Erythroblast (primary cell): ENCODE data around the gene SENP8.
"Not testable (repeated sequence)": the region's sequence is repeated elsewhere in the genome, so short reads cannot be mapped to it uniquely, and the experiment has no call there.

ENCODE experiments used
- DNase-seq, 2 experiments: peaks; one replicate each; lab custom pipeline; 2025; lab: John Stamatoyannopoulos, UW
- GATA1 ChIP-seq: IDR thresholded peaks from 2 replicates; pipeline ENCODE4 v1.6.1; 2011; ENCODE audit warnings: low read depth, mild to moderate bottlenecking, control low read depth, low read length, moderate library complexity
- POLR2A ChIP-seq: IDR thresholded peaks from 2 replicates; pipeline ENCODE4 v1.6.1; 2011; ENCODE audit warnings: mild to moderate bottlenecking, low read length

SENP8 gene

DNA sequence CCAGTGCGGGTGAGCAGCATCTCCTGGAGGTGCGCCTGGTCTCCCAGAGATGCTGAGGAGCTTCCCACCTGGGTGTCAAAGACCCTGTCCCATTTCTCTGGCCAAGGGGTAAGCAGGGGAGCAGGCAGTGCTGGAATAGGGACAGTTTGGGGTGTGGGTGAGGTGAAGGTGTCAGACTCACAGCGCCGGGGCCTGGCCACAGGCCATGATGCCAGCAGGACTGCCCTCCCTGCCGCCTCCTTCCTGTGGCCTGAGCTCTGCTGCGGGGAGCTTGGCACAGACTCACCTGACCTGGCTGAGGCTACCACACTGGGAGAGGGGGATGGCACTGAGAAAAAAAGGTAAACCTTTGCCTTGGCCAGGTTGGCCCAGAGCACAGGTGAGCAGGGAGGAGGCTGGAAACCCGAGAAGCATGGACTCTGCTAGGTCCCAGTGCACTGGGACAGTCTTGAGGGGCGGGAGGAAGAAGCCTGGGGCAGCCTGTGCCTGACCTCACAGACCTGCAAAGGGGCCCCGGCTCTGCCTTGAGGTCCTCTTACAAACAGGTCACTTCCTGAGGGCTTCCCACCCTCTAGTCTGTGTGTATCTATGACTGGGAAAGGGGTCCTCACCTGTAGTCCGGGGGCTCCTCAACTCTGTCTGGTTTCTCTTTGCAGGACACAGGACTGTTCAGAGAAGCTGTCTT lies 51.2 kb downstream of the SENP8 start:
- no peak for TF ChIP-seq GATA1
- TF ChIP-seq POLR2A = no peak
- DNase-seq = no peak

DNA sequence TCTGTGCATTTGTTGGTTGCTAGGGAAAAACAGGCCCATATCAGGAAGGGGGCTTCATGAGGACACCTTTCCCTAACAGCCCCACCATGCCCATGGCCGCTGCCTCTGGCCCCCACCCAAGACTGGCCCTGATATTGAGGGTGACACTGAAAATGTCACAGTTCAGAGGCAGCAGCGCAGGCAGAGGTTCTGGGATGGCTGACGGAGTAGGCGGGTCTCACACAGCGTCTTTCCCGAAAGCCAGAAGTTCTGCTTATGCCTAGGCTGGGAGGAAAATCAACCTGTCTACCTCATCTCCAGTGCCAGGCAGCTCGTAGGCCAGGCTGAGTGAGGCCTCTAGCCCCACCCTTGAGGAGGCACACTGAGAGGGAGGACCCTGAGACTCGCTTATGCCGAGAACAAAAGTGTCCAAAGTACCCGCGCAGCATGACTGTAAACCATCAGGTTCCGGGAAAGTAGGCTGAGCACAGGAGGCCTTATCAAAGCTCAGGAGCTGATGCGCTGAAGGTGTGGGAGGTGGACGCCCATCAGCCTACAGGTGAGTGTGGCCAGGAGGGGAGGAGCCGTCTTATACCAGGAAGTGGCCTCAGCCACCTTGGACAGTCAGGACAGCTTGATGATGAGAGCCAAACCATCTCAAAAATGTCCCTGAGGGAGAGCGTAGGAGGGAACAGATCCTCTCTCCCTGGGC lies 51.9 kb downstream of the SENP8 start:
- DNase-seq = no peak
- TF ChIP-seq GATA1 (no peak), POLR2A (no peak)

DNA sequence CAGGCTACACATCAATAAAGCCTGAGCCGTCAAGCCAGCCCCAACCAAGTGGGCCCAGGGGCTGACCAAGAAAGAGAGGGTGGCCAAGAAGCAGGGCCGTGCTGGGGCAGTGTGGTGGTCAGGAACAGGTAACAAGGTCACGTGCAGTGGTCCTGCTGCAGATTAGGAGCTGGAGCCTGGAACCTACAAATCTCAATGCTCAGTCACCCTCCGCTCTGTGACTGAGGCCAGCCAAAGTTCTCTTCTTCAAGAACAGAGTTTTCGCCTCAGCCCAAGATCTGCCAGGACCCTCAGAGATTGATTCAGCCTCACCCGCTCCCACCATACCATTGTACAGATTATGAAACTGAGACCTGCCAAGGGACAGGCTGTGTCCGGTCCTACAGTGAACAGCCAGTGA lies 52.5 kb downstream of the SENP8 start:
- DNase-seq = no peak
- no peak for TF ChIP-seq POLR2A
- TF ChIP-seq GATA1 = no peak

DNA sequence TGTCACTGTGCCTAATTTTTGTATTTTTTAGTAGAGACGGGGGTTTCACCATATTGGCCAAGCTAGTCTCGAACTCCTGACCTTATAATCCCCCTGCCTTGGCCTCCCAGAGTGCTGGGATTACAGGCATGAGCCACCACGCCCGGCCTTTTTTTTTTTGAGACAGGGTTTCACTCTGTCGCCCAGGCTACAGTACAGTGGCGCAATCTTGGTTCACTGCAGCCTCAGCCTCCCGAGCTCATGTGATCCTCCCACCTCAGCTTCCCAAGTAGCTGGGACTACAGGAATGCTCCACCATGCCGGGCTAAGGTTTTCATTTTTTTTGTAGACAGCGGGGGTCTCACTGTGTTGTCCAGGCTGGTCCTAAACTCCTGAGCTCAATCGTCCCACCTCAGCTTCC lies 53.8 kb downstream of the SENP8 start:
- DNase-seq = not testable (repeated sequence)

DNA sequence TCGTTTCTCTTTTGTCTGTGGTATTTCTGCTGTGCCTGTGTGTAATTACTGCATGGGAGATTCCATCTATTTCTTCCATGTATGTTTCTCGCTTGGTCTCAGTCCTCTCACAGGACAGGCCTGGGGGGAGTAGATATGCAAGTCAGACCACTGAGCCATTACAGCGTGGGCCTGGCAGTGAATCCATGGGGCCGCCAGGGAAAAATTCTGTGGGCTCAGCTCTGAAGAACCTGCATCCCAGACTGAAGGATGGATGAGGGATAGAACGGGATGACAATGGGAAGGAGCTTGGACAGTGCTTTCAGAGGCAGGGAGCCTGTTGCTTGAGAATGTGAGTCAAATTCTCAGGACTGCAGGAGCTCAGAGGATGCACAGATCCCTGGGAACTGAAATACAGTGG lies 54.6 kb downstream of the SENP8 start:
- TF ChIP-seq GATA1 (no peak), POLR2A (no peak)

DNA sequence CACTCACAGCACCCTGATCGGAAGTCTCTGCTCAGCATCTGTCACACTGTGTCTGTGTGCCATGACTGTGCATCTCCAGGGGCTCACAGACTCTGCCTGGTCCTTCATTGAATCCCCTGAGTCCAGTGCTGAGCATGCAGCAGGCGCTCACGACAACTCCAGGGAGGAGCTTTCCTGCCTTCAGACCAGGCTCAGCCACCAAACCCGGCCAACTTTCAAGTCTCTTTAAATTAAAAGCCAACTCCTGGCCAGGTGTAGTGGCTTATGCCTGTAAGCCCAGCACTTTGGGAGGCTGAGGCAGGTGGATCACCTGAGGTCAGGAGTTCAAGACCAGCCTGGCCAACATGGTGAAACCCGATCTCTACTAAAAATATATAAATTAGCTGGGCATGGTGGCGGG lies 55.2 kb downstream of the SENP8 start:
- TF ChIP-seq GATA1 = no peak
- no peak for TF ChIP-seq POLR2A
- DNase-seq = no peak

More for the DNA sequence above, 54.6 kb downstream of the SENP8 start:
- no peak for DNase-seq

DNA sequence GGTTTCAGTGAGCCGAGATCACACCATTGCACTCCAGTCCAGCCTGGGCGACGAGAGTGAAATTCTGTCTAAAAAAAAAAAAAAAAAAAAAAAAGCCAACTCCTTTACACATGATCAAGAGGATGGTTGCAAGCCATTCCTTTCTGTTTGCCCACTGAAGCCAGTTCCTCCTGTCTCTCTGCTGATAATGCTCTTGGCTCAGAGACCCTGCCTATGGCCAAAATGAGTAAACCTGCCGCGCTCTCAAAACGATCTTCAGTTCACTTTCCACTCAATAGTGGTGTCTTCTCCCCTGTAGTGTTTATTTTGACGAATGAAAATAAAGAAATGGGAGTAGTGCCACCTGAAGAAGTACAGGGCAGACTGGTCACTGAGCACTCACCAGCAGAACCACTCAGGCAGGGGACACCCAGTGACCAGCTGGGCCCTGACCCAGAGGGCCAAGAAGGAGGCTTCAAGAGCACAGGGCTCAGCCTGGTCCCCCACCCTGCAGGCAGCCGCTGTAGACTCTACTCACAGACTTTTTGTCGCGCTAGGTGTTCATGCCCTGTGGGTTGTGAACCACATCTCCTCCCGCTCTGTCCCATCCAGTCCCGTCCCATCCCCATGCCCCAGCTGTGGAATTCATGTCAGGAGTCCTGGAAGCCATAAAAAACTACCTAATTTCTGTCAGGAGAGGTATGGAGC lies 55.8 kb downstream of the SENP8 start:
- TF ChIP-seq GATA1 (no peak), POLR2A (no peak)
- no peak for DNase-seq

DNA sequence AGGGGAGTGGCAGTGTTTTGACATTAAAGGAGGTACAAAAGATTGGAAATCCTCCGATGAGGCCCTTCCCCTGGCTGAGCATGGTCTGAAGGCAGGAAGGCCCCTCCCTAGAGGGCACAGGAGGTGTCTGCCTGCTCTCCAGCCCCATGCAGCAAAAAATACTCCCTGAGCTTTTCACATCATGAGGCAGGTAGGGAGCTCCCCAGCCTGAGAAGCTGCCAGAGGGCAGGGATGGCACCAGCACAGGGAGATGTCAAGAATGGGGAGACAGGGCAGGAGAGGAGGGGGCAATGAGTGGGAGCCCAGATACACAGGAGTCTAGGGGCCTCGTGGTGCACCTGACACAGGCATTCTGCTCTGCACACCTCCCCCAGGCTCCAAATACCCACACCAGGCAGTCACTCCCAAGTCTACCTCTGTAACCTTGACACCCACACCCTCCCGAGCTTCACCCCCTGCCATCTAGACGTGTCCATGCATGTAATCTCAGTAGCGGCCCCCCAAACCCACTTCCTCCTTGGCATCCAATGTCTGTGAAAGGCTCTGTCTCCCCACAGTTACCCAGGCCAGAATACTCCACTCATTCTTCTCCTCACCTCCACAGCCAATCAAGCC lies 56.5 kb downstream of the SENP8 start:
- no peak for DNase-seq
- TF ChIP-seq GATA1 (no peak), POLR2A (no peak)

DNA sequence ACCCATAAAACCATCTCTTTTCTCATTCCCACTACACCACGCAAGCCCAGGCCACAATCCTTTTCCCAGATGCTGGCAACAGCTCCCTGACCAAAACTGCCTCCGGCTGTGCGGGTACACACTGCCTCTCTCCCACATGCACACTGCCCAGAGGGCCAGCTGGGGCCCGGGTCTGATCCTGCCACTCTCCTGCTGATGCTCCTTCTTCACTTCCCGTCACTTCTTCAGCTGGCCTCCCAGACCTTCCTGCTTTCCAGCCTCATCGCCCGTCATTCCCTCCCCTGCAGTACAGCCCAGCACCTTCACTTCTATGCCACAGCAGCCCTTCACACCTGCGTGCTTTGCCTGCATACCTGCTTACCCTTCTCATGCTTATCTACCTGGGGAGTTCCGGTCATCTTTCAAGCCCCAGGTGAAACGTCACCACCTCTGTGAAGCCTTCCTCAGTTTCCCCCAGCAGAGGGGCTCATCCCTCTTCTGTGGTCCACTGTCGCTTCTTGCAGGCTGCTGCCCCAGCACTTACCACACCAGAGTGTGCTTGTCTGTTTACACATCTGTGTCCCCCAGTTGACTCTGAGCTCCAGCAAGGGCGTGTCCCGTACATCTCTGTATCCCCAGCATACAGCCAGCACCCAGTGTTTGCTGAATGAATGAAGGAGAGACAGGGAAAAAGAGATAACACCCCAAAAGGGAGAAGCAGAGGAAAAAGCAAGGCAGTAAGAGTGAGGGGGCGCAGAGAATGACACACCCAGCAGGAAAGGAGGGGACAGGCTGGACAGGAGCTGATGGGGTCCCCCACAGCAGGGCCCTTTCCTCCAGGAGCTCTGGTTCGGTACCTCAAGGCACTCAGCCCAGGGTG lies 57.2 kb downstream of the SENP8 start:
- TF ChIP-seq GATA1 (no peak), POLR2A (no peak)
- no peak for DNase-seq

DNA sequence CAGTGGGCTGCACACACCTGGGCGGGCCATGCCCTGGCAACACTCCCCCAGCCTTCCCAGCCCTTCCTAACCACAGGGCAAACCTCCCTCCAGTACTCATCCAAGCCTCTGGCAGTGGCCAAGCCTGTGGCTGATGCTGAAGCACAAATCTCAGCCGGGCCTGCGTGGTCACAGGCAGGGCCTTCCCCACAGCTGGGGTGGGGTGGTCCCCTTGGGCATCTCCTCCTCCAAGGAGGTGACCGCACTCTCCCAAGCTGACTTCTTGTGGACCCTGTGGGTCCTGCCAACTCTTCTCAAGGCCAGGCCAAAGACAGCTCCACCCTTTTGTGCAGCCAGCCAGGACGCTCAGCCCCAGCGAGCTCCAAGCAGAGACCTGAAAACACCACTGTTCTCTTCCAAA lies 58.0 kb downstream of the SENP8 start:
- no peak for TF ChIP-seq POLR2A
- no peak for TF ChIP-seq GATA1
- no peak for DNase-seq

DNA sequence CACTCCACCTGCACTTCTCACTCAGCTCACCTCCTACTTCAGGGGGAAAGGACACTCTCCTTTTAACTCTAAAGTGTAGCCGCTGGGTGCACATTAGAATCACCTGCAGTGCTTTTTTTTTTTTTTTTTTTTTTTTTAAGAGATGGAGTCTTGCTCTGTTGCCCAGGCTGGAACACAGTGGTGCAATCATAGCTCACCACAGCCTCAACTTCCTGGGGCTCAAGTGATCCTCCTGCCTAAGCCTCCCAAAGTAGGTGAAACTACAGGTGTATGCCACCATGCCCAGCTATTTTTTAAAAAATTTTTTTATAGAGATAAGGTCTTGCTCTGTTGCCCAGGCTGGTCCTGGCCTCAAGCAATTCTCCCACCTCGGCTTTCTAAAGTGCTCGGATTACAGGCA lies 58.5 kb downstream of the SENP8 start:
- no peak for DNase-seq
- TF ChIP-seq GATA1 = no peak
- TF ChIP-seq POLR2A = no peak

DNA sequence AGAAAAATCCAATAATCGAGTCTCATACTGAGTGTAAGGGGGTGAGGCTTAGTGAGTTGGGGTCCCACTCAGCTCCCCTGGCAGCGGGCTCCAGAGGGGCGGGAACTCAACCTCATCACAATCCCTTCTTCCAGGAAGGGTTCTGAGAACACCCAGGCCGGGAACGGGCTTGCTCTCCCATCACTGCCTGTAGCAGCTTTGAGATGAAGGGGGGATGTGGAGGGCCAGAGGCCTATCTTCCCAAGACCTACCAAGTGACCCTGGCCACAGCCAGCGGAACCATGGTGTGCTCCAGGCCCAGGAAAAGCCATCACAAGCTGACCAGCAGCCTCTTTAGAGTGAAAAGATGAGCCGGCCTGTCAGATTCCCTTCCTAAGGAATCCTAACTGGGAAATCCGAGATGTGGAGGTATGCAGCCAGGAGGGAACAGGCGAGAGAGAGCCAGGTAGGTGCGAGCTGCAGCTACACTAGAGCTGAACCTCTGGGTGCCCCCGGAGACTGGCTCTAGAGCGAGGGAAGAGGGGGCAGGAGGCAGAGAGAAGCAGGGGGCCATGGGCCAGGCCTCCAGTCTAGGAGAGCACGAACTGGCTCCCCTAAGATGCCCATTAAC lies 60.9 kb downstream of the SENP8 start:
- DNase-seq = no peak
- TF ChIP-seq POLR2A (no peak), GATA1 (no peak)

DNA sequence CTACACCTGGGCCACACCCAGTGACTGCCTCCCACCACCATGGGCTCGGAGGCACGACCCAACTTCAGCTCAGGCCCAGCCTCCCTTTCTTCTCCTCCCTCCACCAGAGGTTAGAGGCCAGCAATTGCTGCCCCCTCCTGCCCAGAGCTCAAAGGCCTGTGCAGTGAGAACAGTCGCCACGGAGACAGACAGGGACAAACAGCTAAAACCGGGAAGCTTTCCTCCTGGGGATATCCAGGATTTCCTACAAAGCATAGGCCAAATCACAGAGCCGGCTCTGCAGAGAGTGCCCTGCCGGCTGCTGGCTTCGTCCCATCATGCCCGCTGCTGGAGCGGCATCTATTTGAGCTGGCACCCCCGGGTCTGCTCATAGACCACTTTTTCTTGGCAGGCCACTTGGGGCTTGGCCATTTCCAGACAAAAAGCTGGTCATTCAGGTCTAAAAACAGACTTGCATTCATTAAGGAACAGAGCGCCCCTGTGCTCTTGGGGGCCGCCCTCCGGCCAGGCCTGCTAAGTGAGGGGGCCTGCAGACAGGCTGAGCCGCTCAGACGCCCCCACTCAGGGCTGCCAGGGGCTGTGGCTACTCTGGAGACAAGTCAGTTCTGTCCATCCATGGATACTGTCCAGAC lies 61.9 kb downstream of the SENP8 start:
- TF ChIP-seq POLR2A (no peak), GATA1 (no peak)
- no peak for DNase-seq
